Esophagus squamous epithelium (tissue), 4 donors: ENCODE data around the gene PELO.

Experiments
- CTCF ChIP-seq, 6 experiments: fragments of 450-650 bp in 4 of 6; fragments of 200-600 bp in 2 of 6; sonication (generic) in 2 of 6; IDR thresholded peaks; one replicate each; pipeline ENCODE4 v1.5.1; 2016 to 2019; ENCODE audit warnings: antibody characterized with exemption in 6 of 6, mild to moderate bottlenecking in 4 of 6, moderate library complexity in 4 of 6
- POLR2A ChIP-seq, 4 donors: fragments of 450-650 bp; IDR thresholded peaks; one replicate each; pipeline ENCODE4 v1.6.1; 2017; ENCODE audit warnings: antibody characterized with exemption in 4 of 4, mild to moderate bottlenecking in 4 of 4, moderate library complexity in 3 of 4

- TF ChIP-seq CTCF (IDR thresholded peaks at IDR 0.05), result no peak
- TF ChIP-seq POLR2A (IDR thresholded peaks at IDR 0.05), result no peak
Measured at GRCh38 chr5:52743970-52744369, 43.7 kb upstream of the PELO start.
